Measurements from ENCODE around the gene CSPG4.

DNA sequence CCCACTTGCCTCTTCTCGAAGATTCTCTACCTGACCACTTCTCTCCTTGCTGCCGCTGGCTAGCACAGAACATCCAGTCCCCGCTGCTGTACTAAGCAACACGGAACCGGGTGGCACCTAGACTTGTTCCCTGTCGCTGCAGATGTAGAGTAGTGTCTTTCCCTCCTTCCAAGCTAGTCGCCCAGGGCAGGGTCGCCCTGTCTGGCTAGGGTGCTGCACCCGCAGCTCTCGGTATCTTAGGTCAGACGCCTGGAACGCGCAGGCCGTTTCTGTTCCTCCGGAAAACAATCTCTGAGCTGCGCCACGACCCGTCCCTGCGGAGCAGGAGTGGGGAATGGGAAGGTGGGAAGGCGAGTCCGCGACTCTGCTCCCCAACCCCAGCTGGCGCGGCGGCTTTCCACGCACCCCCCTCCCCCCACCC is 65.7 kb downstream of the CSPG4 start:
- TF ChIP-seq POLR2A (IDR thresholded peaks at IDR 0.05): no peak
- TF ChIP-seq, protein P1, sequence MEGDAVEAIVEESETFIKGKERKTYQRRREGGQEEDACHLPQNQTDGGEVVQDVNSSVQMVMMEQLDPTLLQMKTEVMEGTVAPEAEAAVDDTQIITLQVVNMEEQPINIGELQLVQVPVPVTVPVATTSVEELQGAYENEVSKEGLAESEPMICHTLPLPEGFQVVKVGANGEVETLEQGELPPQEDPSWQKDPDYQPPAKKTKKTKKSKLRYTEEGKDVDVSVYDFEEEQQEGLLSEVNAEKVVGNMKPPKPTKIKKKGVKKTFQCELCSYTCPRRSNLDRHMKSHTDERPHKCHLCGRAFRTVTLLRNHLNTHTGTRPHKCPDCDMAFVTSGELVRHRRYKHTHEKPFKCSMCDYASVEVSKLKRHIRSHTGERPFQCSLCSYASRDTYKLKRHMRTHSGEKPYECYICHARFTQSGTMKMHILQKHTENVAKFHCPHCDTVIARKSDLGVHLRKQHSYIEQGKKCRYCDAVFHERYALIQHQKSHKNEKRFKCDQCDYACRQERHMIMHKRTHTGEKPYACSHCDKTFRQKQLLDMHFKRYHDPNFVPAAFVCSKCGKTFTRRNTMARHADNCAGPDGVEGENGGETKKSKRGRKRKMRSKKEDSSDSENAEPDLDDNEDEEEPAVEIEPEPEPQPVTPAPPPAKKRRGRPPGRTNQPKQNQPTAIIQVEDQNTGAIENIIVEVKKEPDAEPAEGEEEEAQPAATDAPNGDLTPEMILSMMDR (IDR thresholded peaks at IDR 0.05): no peak

Measured in right lobe of liver (tissue), 4 donors.